Measurements from ENCODE around the gene SPEM2.

DNA sequence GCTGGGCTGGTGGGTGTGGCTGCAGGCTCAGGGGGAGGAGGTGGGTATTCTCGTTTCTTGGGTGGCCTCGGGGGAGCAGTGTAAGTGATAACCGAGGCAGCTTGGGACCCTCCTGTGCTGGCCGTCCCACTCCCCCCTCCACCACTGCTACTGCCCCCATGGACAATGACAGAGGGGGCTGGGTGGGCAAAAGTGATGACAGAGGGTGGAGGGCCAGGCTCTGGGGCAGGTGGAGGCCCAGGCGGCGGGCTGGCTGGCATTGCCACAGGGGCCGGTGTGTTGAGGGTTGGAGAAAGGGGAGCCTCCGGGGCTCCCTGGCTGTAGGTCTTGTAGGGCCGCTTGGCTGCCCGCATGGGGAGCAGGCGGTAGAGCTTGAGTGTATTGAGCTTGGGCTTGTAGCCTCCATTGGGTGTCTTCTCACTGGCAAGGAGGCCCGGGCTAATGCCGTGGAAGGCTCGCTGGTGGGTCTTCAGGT is 38.0 kb downstream of the SPEM2 start:
- no peak for TF ChIP-seq POLR2A (IDR thresholded peaks at IDR 0.05)
- TF ChIP-seq, protein P1, sequence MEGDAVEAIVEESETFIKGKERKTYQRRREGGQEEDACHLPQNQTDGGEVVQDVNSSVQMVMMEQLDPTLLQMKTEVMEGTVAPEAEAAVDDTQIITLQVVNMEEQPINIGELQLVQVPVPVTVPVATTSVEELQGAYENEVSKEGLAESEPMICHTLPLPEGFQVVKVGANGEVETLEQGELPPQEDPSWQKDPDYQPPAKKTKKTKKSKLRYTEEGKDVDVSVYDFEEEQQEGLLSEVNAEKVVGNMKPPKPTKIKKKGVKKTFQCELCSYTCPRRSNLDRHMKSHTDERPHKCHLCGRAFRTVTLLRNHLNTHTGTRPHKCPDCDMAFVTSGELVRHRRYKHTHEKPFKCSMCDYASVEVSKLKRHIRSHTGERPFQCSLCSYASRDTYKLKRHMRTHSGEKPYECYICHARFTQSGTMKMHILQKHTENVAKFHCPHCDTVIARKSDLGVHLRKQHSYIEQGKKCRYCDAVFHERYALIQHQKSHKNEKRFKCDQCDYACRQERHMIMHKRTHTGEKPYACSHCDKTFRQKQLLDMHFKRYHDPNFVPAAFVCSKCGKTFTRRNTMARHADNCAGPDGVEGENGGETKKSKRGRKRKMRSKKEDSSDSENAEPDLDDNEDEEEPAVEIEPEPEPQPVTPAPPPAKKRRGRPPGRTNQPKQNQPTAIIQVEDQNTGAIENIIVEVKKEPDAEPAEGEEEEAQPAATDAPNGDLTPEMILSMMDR (IDR thresholded peaks at IDR 0.05) = no peak
- TF ChIP-seq POLR2AphosphoS5 (IDR thresholded peaks at IDR 0.05) = no peak

All from upper lobe of left lung (tissue), 4 donors.